Activated naive CD8-positive, alpha-beta T cell (primary cell): ENCODE results near the gene PPARA.

Experiments
- H3K27ac Mint-ChIP-seq: one replicate; pipeline ENCODE4 v1.8.0; 2021; ENCODE audit warnings: mixed read lengths
- H3K27me3 Mint-ChIP-seq: one replicate; pipeline ENCODE4 v1.8.0; 2021; ENCODE audit warnings: mixed read lengths
- H3K36me3 Mint-ChIP-seq: one replicate; pipeline ENCODE4 v1.8.0; 2021; ENCODE audit warnings: mixed read lengths
- H3K4me1 Mint-ChIP-seq: one replicate; pipeline ENCODE4 v1.8.0; 2021; ENCODE audit warnings: low read depth, mixed read lengths
- H3K4me3 Mint-ChIP-seq: one replicate; pipeline ENCODE4 v1.8.0; 2021; ENCODE audit warnings: mild to moderate bottlenecking, mixed read lengths
- H3K9me3 Mint-ChIP-seq: one replicate; pipeline ENCODE4 v1.8.0; 2021; ENCODE audit warnings: low read depth, mixed read lengths

PPARA gene

DNA sequence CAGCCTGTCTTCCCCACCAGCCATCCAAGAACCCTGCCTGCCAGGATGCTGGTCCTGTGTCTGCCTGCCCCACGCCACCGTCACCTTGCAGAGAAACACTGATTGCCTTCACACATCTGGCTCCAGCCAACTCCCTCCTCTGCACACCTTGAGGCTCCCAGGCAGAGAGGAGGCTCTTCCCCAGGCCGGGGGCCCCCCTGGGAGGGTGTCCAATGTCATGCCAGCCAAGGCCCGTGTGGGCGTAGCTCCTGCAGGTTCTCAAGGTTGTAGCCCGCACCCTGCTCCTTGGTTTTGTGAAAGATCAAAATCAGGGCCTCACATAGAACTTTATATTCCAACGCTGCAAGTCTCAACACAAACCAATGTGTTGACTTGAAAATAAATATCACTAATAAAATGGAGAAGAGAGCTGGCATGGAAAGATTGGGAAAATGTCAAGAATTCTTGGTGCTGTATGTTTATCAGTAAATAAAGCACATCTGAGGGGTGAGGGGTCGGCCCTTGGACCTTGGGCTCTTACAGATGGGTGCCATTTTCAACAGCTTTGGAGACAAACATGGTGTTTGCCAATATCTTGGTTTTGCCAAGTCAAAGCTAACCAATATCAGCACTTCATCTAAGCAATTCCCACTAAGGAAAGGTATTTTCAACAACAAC is 6.7 kb upstream of the PPARA start:
- no peaks in the 10 kb centered on the region for H3K36me3 Mint-ChIP-seq
- no peaks in the 10 kb centered on the region for H3K4me1 Mint-ChIP-seq
- no peaks in the 10 kb centered on the region for H3K9me3 Mint-ChIP-seq
- no peak overlapping the region for H3K27ac Mint-ChIP-seq
- no peak overlapping the region for H3K4me3 Mint-ChIP-seq
- H3K27me3 Mint-ChIP-seq = no peaks in the 10 kb centered on the region

DNA sequence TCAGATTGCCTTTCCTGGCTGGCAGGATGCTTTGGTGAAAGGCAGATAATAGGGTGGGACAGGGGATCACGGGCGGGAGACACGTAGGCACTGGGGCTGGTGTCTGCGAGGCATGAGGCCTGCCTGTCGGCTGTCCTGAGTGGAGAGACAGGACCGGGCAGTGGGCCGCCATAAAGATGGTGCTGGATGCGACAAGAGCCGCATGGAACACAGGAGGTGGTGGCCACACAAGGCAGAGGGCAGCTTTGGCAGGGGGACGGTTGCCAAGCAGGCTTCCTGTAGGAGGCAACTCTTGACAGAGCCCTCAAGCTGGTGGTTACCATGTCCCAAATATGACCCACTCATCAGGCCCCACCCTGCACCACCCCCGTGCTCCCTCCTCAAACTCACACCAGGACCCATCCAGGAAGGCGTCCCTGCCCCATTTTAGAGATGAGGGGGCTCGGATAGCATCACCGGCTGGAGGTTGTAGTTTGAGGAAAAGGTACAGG is 4.9 kb upstream of the PPARA start:
- Mint-ChIP-seq H3K9me3 (no peaks in the 10 kb centered on the region), H3K4me1 (peaks cover 8% of the 10 kb centered on the region), H3K4me3 (no peak overlapping the region), H3K27ac (no peak overlapping the region), H3K36me3 (no peaks in the 10 kb centered on the region), H3K27me3 (no peaks in the 10 kb centered on the region)

DNA sequence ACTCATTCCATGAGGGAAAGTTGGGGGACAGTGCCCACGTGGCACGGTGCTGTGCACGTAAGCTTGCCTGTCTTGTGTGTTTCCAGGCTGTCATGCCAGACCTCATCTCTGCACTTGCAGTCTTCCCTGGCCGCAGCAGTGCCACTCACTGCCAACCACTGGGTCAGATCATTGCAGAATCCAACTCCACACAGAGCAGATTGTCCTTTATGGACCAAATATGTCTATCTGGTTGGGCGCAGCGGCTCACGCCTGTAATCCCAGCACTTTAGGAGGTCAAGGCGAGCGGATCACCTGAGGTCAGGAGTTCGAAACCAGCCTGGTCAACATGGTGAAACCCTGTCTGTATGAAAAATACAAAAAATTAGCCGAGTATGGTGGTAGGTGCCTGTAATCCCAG is 4.4 kb upstream of the PPARA start:
- Mint-ChIP-seq H3K27ac (no peak overlapping the region), H3K4me1 (peaks cover 8% of the 10 kb centered on the region), H3K9me3 (no peaks in the 10 kb centered on the region), H3K36me3 (no peaks in the 10 kb centered on the region), H3K4me3 (no peak overlapping the region), H3K27me3 (no peaks in the 10 kb centered on the region)

DNA sequence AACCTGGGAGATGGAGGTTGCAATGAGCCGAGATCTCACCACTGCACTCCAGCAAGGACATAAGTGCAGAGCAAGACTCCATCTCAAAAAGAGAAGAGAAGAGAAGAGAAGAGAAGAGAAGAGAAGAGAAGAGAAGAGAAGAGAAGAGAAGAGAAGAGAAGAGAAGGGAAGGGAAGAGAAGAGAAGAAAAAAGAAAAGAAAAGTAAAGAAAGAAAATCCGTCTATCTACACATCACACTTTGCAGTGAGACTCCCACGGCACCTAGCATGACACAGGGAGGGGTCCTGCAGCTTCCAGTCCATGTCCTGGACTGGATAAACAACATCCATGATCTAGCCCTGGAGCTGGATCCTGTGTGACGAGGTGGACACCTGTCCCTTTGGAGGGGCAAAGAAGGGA is 4.0 kb upstream of the PPARA start:
- no peaks in the 10 kb centered on the region for H3K9me3 Mint-ChIP-seq
- H3K27ac Mint-ChIP-seq = no peak overlapping the region
- no peaks in the 10 kb centered on the region for H3K27me3 Mint-ChIP-seq
- H3K36me3 Mint-ChIP-seq = no peaks in the 10 kb centered on the region
- peaks cover 8% of the 10 kb centered on the region for H3K4me1 Mint-ChIP-seq
- H3K4me3 Mint-ChIP-seq = no peak overlapping the region

DNA sequence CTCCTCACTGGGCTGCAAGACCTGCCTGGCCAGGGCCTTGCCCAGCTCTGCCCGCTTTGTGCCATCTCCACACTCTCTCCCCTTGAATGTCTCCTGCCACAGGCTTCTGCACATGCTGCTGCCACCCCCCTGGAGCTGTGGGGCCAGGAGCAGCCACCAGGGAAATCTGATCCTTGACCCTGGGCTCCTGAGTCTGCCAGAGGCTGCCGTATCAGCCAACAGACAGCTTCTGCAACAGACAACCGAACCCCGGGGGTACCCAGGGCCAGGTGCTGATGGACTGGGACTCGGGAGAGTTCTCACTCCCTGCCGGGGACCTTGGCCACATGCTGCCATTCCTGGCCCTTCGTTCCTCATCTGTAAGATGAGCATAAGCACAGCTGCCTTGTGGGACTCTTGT is 3.3 kb upstream of the PPARA start:
- Mint-ChIP-seq H3K27ac (no peak overlapping the region), H3K4me1 (peaks cover 12% of the 10 kb centered on the region), H3K27me3 (no peaks in the 10 kb centered on the region), H3K4me3 (no peak overlapping the region), H3K36me3 (no peaks in the 10 kb centered on the region), H3K9me3 (no peaks in the 10 kb centered on the region)

DNA sequence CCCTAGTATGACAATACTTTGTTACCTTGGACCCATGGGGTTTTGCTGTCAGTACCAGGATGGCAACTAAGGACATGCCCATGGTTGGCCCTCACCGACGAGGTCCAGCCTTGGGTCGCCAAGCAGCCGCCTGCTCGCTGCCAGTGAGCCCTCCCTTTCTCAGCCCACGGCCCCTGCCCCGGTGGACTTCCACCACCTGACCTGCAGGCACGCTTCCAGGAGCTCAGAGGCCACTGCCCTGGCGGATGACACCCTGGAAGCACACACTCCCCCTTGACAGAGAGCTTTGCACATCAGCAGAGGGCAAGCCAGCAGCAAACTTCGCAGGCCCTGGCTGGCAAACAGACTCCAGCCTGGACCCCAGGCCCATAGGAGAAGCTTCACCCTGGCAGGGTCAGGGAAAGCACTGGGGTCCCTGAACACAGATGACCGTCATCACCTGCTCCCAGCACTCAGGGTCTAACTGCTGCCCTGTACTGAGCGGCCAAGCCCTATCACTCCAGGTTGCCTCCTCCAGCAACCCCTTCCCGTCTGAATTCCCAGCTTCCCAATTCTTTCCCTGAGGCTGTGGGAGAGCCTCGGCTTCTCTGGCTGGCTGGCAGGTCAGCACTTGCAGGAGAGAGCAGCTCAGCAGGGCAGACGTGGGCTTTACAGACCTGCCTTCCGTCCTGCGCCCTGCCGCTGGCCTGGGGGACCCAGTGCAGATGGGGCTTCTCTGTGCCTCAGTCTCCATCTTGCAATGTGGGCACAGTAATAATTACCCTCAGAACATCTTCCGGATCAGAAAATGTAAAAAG is 2.7 kb upstream of the PPARA start:
- no peak overlapping the region for H3K27ac Mint-ChIP-seq

DNA sequence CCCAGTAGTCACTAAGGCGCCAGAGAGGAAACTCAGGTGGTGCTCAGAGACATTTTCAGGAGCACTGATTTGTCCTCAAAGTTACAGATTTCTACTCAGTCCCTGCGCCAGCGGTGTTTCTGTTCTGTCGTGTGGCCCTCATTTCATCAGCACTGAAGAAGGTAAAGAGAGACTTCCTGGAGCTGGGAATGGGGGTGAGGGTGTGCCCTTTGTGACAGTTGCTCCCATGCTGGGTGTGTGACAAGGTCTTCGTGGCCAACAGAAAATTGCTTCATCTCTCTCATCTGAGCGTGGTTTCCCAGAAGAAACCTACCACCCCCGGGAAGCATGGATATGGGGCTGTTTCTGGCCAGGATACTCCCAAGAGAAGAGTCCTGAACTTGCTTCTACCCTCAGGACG is 2.0 kb upstream of the PPARA start:
- Mint-ChIP-seq H3K36me3 (no peaks in the 10 kb centered on the region), H3K27me3 (no peaks in the 10 kb centered on the region), H3K4me1 (peaks cover 17% of the 10 kb centered on the region), H3K4me3 (no peak overlapping the region), H3K9me3 (no peaks in the 10 kb centered on the region), H3K27ac (no peak overlapping the region)

More for the DNA sequence above, 2.7 kb upstream of the PPARA start:
- Mint-ChIP-seq H3K4me1 (peaks cover 17% of the 10 kb centered on the region), H3K36me3 (no peaks in the 10 kb centered on the region), H3K4me3 (no peak overlapping the region), H3K9me3 (no peaks in the 10 kb centered on the region), H3K27me3 (no peaks in the 10 kb centered on the region)

DNA sequence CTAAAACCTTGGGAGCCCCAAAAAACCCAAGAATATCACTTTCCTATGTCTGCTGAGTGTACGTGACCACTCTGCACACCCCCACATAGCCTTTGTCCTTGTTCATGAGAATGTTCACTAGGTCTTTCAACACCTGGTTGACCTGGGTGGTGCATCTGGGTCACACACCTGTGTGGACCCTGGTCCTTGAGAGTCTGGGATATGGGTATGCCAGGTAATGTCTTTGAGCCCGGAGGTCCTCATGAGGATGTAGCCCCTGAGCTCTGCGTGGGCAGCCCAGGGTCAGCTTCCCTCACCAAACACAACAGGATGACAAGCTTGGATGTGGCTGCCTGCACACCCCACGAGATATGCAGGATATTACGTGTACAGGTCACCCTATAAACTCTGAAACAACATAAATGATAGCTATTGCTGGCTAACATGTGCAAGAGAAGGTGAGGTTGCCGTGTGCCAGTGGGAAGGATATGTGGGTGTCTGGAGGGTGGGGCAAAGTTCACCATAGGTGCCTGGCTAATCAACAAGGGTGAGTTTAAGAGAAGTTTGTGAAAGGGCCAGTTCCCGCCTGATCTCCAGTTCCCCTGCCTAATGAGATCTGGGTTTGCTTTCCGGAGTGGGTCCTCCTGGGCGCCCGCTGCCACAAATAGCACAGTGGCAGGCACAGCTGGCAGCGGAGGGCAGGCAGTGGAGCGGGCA is 1.4 kb upstream of the PPARA start:
- no peaks in the 10 kb centered on the region for H3K27me3 Mint-ChIP-seq
- peak overlapping the region; percentile 86 for H3K4me3 Mint-ChIP-seq
- H3K9me3 Mint-ChIP-seq = no peaks in the 10 kb centered on the region
- no peaks in the 10 kb centered on the region for H3K36me3 Mint-ChIP-seq
- H3K27ac Mint-ChIP-seq = peak overlapping the region; percentile 70
- H3K4me1 Mint-ChIP-seq = peaks cover 17% of the 10 kb centered on the region

GRCh38 chr22:46149512-46150033 is 753 bp upstream of the PPARA start:
- H3K27me3 Mint-ChIP-seq = no peaks in the 10 kb centered on the region
- no peaks in the 10 kb centered on the region for H3K9me3 Mint-ChIP-seq

GRCh38 chr22:46150655-46151477 is 540 bp downstream of the PPARA start:
- H3K27ac Mint-ChIP-seq = no peak overlapping the region

More at GRCh38 chr22:46149512-46150033, 753 bp upstream of the PPARA start:
- H3K36me3 Mint-ChIP-seq = no peaks in the 10 kb centered on the region
- H3K27ac Mint-ChIP-seq = no peak overlapping the region
- H3K4me3 Mint-ChIP-seq = peak overlapping the region; percentile 86
- H3K4me1 Mint-ChIP-seq = peaks cover 17% of the 10 kb centered on the region

GRCh38 chr22:46153930-46154329 is 3.6 kb downstream of the PPARA start:
- no peaks in the 10 kb centered on the region for H3K27me3 Mint-ChIP-seq
- no peaks in the 10 kb centered on the region for H3K9me3 Mint-ChIP-seq
- H3K27ac Mint-ChIP-seq = no peak overlapping the region
- peaks cover 16% of the 10 kb centered on the region for H3K4me1 Mint-ChIP-seq
- H3K4me3 Mint-ChIP-seq = no peak overlapping the region
- peaks cover 8% of the 10 kb centered on the region for H3K36me3 Mint-ChIP-seq

More at GRCh38 chr22:46150655-46151477, 540 bp downstream of the PPARA start:
- Mint-ChIP-seq H3K4me3 (peak overlapping the region; percentile 82), H3K36me3 (no peaks in the 10 kb centered on the region), H3K27me3 (no peaks in the 10 kb centered on the region), H3K4me1 (peaks cover 19% of the 10 kb centered on the region), H3K9me3 (no peaks in the 10 kb centered on the region)

DNA sequence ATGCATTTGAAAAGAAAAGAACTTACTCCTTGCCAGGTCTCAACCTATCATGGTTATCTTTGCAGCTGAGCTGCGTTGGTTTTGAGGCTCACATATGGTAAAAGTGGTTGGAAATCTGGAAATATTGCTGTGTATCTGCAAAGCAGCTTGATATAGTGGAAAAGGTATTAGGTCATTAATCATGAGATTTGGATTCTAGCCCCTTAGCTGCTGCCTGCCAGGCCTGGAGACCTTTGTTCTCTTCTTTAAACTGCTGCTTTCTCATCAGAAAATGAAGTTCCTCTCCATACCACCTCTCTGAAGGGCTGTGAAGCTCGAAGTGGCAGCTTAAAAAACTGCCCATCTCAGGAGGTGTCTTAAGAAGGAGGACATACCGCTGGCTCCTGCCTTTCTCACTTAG is 5.7 kb downstream of the PPARA start:
- Mint-ChIP-seq H3K27ac (no peak overlapping the region), H3K36me3 (peaks cover 10% of the 10 kb centered on the region), H3K9me3 (no peaks in the 10 kb centered on the region), H3K4me1 (peaks cover 11% of the 10 kb centered on the region), H3K27me3 (no peaks in the 10 kb centered on the region), H3K4me3 (no peak overlapping the region)

DNA sequence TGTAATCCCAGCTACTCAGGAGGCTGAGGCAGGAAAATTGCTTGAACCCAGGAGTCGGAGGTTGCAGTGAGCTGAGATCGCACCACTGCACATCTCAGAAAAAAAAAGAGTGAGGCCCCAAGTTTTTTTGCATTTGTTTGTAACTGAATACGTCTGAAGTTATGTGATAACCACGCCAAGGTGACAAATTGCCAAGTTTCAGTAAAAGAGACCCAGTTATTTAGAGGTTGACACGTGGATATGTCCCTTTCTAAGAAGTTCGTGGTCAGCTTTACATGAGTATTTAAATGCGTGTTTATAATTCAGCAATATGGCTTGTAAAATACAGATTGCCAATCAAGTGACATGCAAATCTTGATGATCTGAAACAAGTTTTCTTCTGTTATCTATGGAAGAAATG is 8.0 kb downstream of the PPARA start:
- no peak overlapping the region for H3K27ac Mint-ChIP-seq
- H3K4me3 Mint-ChIP-seq = no peak overlapping the region
- H3K36me3 Mint-ChIP-seq = peaks cover 10% of the 10 kb centered on the region
- H3K4me1 Mint-ChIP-seq = peaks cover 3% of the 10 kb centered on the region
- no peaks in the 10 kb centered on the region for H3K9me3 Mint-ChIP-seq
- no peaks in the 10 kb centered on the region for H3K27me3 Mint-ChIP-seq

GRCh38 chr22:46159212-46159611 is 8.9 kb downstream of the PPARA start:
- H3K27me3 Mint-ChIP-seq = no peaks in the 10 kb centered on the region
- peaks cover 4% of the 10 kb centered on the region for H3K4me1 Mint-ChIP-seq
- no peak overlapping the region for H3K27ac Mint-ChIP-seq

More at GRCh38 chr22:46159212-46159611, 8.9 kb downstream of the PPARA start:
- Mint-ChIP-seq H3K36me3 (peaks cover 10% of the 10 kb centered on the region), H3K9me3 (no peaks in the 10 kb centered on the region), H3K4me3 (no peak overlapping the region)
